Calu3 (cell line): Measurements from ENCODE around the gene ADSS1. TPM values are rescaled to one million over a fixed set of nuclear protein-coding genes. Genes with fewer than 3 reads are reported as not detected.

Source experiments
- BruUV-seq: library from RNA; stranded (reverse); fragments of 400-500 nt; replicated peaks from 2 replicates; lab custom pipeline; 2021; lab: Mats Ljungman, UMichigan
- CTCF ChIA-PET: fragments of 300-600 bp; sonication (Branson Sonifier 250); formaldehyde crosslinking; loops from one replicate; lab custom pipeline; 2022; ENCODE audit warnings: antibody characterized with exemption; lab: Charles Lee
- DNase-seq: peaks from one replicate; pipeline ENCODE4 v3.0.0; 2022
- H3K27ac Mint-ChIP-seq: one replicate; pipeline ENCODE4 v1.8.0; 2022; ENCODE audit warnings: mixed read lengths; ENCODE audit not compliant: unreplicated experiment
- H3K27me3 Mint-ChIP-seq: one replicate; pipeline ENCODE4 v1.8.0; 2022; ENCODE audit warnings: mixed read lengths; ENCODE audit not compliant: unreplicated experiment
- H3K36me3 Mint-ChIP-seq: one replicate; pipeline ENCODE4 v1.8.0; 2022; ENCODE audit warnings: mild to moderate bottlenecking, moderate library complexity, mixed read lengths; ENCODE audit not compliant: insufficient read depth, unreplicated experiment
- H3K4me1 Mint-ChIP-seq: one replicate; pipeline ENCODE4 v1.8.0; 2022; ENCODE audit warnings: mild to moderate bottlenecking, low read depth, mixed read lengths; ENCODE audit not compliant: unreplicated experiment
- H3K4me3 Mint-ChIP-seq: one replicate; pipeline ENCODE4 v1.8.0; 2022; ENCODE audit warnings: mild to moderate bottlenecking, low read depth, moderate library complexity, mixed read lengths; ENCODE audit not compliant: unreplicated experiment
- H3K9me3 Mint-ChIP-seq: one replicate; pipeline ENCODE4 v1.8.0; 2022; ENCODE audit warnings: low read depth, mixed read lengths; ENCODE audit not compliant: unreplicated experiment
- intact Hi-C: fragments of 100-400 bp; cut with micrococcal nuclease; formaldehyde crosslinking; loops from one replicate; pipeline ENCODE4 v1.10.0; 2022; ENCODE audit not compliant: unreplicated experiment
- total RNA-seq: library from RNA; stranded (reverse); gene quantifications from 2 replicates; pipeline ENCODE4 v1.2.3, GENCODE V29; 2022
- TF ChIP-seq, protein P1 (sequence below): fragments of 200-600 bp; IDR thresholded peaks from one replicate; pipeline ENCODE4 v1.8.0; 2022; ENCODE audit warnings: antibody characterized with exemption; ENCODE audit not compliant: unreplicated experiment

The ADSS1 gene
- total RNA-seq, 1 experiment from 2014 or later = 8.6 TPM

DNA sequence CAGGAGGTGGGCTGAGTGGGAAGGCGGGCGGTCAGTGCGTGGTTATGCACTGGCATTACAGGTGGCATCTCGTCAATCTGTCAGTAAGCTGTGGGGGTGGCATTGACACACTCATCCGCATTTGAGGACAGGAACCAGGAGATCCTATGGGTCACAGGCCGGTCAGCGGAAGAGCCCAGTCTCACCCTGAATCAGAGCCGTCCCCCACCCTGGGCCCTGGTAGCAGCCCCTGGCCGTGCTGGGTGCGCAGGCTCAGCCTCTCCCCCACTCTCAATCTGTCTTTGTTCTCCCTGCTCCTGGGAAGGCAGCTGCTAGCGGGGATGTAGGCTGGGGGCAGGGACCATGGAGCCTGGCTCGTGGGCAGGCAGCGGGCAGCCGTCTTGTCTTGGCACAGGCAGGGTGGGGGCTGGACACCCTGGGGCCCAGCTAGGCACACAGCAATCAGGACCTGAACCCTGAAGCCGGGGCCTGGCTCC lies 29.5 kb upstream of the ADSS1 start:
- peaks cover 16% of the 10 kb centered on the region for H3K4me1 Mint-ChIP-seq
- CTCF ChIA-PET = interaction anchor here (0.6 kb wide), 1 partner anchor 415 kb away, joined by 3 read pairs; no protein-coding TSS in a partner anchor
- no peaks in the 10 kb centered on the region for H3K9me3 Mint-ChIP-seq
- H3K27ac Mint-ChIP-seq = no peak overlapping the region
- BruUV-seq = no TSS peak
- H3K4me3 Mint-ChIP-seq = no peak overlapping the region
- H3K36me3 Mint-ChIP-seq = peaks cover 68% of the 10 kb centered on the region
- H3K27me3 Mint-ChIP-seq = no peaks in the 10 kb centered on the region
- no peak for DNase-seq
- TF ChIP-seq, protein P1, sequence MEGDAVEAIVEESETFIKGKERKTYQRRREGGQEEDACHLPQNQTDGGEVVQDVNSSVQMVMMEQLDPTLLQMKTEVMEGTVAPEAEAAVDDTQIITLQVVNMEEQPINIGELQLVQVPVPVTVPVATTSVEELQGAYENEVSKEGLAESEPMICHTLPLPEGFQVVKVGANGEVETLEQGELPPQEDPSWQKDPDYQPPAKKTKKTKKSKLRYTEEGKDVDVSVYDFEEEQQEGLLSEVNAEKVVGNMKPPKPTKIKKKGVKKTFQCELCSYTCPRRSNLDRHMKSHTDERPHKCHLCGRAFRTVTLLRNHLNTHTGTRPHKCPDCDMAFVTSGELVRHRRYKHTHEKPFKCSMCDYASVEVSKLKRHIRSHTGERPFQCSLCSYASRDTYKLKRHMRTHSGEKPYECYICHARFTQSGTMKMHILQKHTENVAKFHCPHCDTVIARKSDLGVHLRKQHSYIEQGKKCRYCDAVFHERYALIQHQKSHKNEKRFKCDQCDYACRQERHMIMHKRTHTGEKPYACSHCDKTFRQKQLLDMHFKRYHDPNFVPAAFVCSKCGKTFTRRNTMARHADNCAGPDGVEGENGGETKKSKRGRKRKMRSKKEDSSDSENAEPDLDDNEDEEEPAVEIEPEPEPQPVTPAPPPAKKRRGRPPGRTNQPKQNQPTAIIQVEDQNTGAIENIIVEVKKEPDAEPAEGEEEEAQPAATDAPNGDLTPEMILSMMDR = no peak
- intact Hi-C loops = no loop called here

- CTCF ChIA-PET = interaction anchor here (0.6 kb wide), 1 partner anchor 415 kb away, joined by 3 read pairs; no protein-coding TSS in a partner anchor
- no peaks in the 10 kb centered on the region for H3K27me3 Mint-ChIP-seq
- H3K36me3 Mint-ChIP-seq = peaks cover 70% of the 10 kb centered on the region
- no peak overlapping the region for H3K4me3 Mint-ChIP-seq
- no peaks in the 10 kb centered on the region for H3K9me3 Mint-ChIP-seq
- H3K27ac Mint-ChIP-seq = peak overlapping the region; percentile 5
- H3K4me1 Mint-ChIP-seq = peaks cover 16% of the 10 kb centered on the region
- intact Hi-C loops = no loop called here
- TF ChIP-seq, protein P1 = no peak
- no TSS peak for BruUV-seq
- no peak for DNase-seq
Measured at GRCh38 chr14:104694991-104695659, 28.9 kb upstream of the ADSS1 start.

DNA sequence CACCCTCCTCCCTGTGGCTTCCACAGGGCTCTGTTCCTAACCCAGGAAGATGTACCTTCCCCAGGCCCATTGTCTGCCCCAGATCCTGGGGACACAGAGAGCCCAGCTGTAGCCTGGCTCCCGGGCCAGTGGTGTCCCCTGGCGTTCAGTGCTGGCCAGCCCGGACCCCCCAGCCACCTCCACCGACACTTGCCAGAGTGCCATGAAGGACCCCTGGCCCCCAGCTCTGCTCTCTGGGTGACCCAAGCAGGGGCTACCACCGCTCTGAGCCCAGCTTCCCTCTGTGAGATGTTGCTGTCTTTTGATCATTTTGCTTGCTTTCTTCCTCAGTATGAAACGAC lies 28.4 kb upstream of the ADSS1 start:
- CTCF ChIA-PET = no interaction called here
- H3K36me3 Mint-ChIP-seq = peaks cover 70% of the 10 kb centered on the region
- H3K4me3 Mint-ChIP-seq = no peak overlapping the region
- intact Hi-C loops = no loop called here
- no TSS peak for BruUV-seq
- peaks cover 16% of the 10 kb centered on the region for H3K4me1 Mint-ChIP-seq
- peak overlapping the region; percentile 5 for H3K27ac Mint-ChIP-seq
- H3K27me3 Mint-ChIP-seq = no peaks in the 10 kb centered on the region
- H3K9me3 Mint-ChIP-seq = no peaks in the 10 kb centered on the region
- DNase-seq = no peak
- TF ChIP-seq, protein P1 = no peak

DNA sequence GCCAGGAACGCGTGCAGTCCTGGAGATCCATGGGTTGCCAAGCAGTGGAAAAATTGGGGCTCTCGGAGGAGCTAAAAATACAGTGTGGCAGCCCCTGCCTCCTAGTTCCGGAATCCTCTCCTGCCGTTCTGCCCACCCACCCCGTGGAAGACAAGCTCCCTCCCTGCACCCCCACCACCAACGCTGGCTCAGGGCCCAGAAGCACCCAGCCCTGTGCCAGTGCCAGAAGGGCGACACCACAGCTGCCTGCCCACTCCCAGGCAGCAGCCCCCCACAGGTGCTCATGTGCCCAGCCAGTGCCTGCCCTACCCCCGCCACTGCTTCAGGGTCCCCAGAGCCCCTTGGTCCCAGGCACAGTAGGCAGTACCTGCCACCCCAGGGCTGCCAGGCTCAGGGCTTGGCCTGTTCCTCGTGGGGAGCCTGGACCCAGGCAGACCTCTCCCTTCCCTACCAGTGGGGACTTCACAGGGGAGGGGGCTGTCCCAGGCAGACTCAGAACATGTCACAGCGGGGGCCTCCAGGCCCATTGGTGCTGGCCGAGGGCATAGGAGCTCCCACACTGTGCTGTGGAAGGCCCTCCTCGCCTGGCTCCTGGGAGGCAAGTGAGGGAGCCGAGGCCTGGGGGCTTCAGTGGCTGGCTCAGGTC lies 27.2 kb upstream of the ADSS1 start:
- H3K4me1 Mint-ChIP-seq = peaks cover 16% of the 10 kb centered on the region
- H3K27me3 Mint-ChIP-seq = no peaks in the 10 kb centered on the region
- no peak overlapping the region for H3K4me3 Mint-ChIP-seq
- BruUV-seq = no TSS peak
- TF ChIP-seq, protein P1 = no peak
- no peak for DNase-seq
- intact Hi-C loops = no loop called here
- peak overlapping the region; percentile 5 for H3K27ac Mint-ChIP-seq
- CTCF ChIA-PET = interaction anchor here (1.1 kb wide), 1 partner anchor 31 kb away, joined by 4 read pairs; no protein-coding TSS in a partner anchor
- H3K36me3 Mint-ChIP-seq = peaks cover 60% of the 10 kb centered on the region
- H3K9me3 Mint-ChIP-seq = no peaks in the 10 kb centered on the region
